SK-N-DZ (cell line): Measurements from ENCODE around the gene NUBP1.

ENCODE experiments used
- DNase-seq: peaks from one replicate; pipeline ENCODE4 v3.0.0-alpha.2; 2015; ENCODE audit warnings: low spot score
- small RNA-seq, 2 experiments: library from RNA; depleted of rRNA; stranded (forward); fragments of <200 nt; gene quantifications; one replicate each; pipeline ENCODE3, GENCODE V24; 2014

NUBP1 gene

DNA sequence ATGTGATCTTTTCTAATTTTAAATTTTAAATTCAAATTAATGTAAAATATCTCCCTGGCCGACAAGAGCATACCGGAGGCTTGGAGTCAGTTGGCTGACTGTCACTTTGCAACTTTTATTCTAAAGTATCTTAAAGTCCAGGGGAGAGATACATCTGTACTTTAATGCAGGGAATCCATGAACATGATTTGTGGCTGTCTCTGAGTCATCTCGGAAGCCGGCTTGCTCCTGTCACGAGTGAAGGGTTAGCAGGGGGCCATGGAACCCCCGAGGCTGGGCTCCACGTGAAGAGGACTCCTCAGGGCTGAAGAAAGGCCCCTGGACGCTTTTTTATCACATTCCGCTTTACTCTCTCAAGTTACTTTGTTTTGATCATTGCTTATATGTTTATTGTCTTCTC, 61.7 kb downstream of the NUBP1 start:
- DNase-seq, result no peak

DNA sequence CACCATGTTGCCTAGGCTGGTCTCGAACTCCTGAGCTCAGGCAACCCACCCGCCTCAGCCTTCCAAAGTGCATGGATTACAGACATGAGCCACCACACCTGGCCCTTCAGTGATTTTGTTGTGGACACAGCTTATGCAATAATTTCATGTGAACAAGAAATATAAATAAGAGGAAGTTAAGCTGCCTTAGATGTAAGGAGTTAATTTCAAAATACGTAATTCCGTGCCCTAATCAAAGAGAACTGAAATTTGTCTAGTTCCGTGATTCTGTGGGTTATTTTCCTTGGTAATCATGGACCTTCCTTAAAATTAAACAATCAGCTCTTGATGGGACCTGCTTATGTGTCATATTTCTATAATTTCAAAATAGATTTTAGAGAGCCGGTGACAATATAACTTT, 63.1 kb downstream of the NUBP1 start:
- no peak for DNase-seq

- DNase-seq, result no peak
Observed at GRCh38 chr16:10808218-10808617, 64.6 kb downstream of the NUBP1 start.

GRCh38 chr16:10808850-10809249, 65.2 kb downstream of the NUBP1 start:
- no peak for DNase-seq

- no peak for DNase-seq
Observed at GRCh38 chr16:10809706-10810105, 66.1 kb downstream of the NUBP1 start.

DNA sequence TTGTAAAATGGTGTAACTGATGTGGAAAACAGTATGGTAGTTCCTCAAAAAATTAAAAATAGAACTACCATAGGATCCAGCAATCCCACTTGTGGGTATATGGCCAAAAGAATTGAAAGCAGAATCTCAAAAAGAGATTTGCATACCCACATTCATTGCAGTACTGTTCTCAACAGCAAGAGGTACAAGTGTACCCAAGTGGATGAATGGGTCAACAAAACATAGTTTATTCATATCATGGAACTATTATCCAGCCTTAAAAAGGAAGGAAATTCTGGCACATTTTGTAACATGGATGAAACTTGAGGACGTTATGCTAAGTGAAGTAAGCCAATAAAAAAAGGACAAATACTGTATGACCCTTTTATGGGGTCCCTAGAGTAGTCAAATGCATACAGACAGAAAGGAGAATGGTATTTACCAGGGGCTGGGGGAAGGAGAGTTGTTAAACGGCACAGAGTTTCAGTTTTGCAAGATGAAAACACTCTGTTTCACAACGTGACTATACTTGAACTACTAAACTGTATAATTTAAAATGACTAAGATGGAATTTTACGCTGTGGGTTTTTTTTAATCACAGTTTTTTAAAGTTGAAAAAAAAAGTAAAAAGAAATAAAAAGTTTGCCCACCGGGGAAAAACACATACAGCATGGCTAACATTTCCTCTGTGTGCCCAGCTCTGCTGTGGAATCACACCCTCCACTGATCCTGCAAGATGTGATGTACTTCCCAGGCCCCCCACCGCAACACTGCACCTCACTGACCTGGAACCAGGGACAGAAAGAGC, 68.9 kb downstream of the NUBP1 start:
- no peak for DNase-seq

GRCh38 chr16:10813099-10813455, 69.4 kb downstream of the NUBP1 start:
- no peak for DNase-seq

- peak; percentile 36 for DNase-seq
Observed at GRCh38 chr16:10817514-10817913, 73.9 kb downstream of the NUBP1 start.

- DNase-seq, result peak; percentile 51
Observed at GRCh38 chr16:10817963-10818941, 74.6 kb downstream of the NUBP1 start, which contains the start of gene TVP23A. Gene TVP23A (minus strand): TSS chr16:10818794. CDS start chr16:10818493, 301 bp downstream.

Small RNA genes within 50 kb of the gene (small RNA-seq; reads per million reads assigned to genes)
- gene MTND4LP24 (0 reads per million in 2 experiments), gene MTND6P33 (0 reads per million in 2 experiments)
